Esophagus squamous epithelium (tissue), 4 donors: ENCODE measurements around the gene DNAJC10.

ENCODE experiments used
- POLR2A ChIP-seq, 4 donors: fragments of 450-650 bp; IDR thresholded peaks; one replicate each; pipeline ENCODE4 v1.6.1; 2017; ENCODE audit warnings: antibody characterized with exemption in 4 of 4, mild to moderate bottlenecking in 4 of 4, moderate library complexity in 3 of 4
- TF ChIP-seq, protein P1 (sequence below), 6 experiments: fragments of 450-650 bp in 4 of 6; fragments of 200-600 bp in 2 of 6; sonication (generic) in 2 of 6; IDR thresholded peaks; one replicate each; pipeline ENCODE4 v1.5.1; 2016 to 2019; ENCODE audit warnings: antibody characterized with exemption in 6 of 6, mild to moderate bottlenecking in 4 of 6, moderate library complexity in 4 of 6

DNA sequence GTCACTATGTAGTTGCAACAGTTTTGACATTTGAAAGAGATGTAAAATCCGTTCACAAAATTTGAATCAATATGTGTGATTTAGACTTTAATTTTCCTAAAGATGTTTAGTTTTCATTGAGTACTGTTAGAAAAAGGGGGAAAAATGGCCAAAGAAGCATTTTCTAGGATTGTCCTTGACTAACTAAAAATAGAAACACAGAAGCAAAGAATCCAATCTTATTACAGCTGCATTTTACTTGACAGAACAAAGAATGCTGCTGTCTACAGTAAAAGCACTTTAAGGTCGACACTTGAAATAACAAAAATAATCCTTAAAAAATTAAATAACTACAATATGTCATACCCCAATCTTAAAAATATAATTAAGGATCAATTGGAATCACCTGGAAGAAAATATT lies 101.5 kb downstream of the DNAJC10 start:
- TF ChIP-seq, protein P1, sequence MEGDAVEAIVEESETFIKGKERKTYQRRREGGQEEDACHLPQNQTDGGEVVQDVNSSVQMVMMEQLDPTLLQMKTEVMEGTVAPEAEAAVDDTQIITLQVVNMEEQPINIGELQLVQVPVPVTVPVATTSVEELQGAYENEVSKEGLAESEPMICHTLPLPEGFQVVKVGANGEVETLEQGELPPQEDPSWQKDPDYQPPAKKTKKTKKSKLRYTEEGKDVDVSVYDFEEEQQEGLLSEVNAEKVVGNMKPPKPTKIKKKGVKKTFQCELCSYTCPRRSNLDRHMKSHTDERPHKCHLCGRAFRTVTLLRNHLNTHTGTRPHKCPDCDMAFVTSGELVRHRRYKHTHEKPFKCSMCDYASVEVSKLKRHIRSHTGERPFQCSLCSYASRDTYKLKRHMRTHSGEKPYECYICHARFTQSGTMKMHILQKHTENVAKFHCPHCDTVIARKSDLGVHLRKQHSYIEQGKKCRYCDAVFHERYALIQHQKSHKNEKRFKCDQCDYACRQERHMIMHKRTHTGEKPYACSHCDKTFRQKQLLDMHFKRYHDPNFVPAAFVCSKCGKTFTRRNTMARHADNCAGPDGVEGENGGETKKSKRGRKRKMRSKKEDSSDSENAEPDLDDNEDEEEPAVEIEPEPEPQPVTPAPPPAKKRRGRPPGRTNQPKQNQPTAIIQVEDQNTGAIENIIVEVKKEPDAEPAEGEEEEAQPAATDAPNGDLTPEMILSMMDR (IDR thresholded peaks at IDR 0.05) = no peak
- no peak for TF ChIP-seq POLR2A (IDR thresholded peaks at IDR 0.05)
